Kidney epithelial cell (primary cell): ENCODE results near the gene ZNF568. TPM values are rescaled to one million over a fixed set of nuclear protein-coding genes. Genes with fewer than 3 reads are reported as not detected.
A peak's percentile ranks its signal among the peaks of the same experiment; 100 is the strongest.

Source experiments
- DNase-seq: peaks from one replicate; pipeline ENCODE4 v3.0.0-alpha.2; 2010; ENCODE audit warnings: low read depth
- H3K27me3 ChIP-seq: 2 replicates; pipeline ENCODE4 v1.6.0; 2011; ENCODE audit warnings: low read length; ENCODE audit not compliant: control insufficient read depth, insufficient read depth
- H3K36me3 ChIP-seq: 2 replicates; pipeline ENCODE4 v1.5.1; 2011; ENCODE audit warnings: low read length; ENCODE audit not compliant: control insufficient read depth, insufficient read depth
- H3K4me3 ChIP-seq: 2 replicates; pipeline ENCODE4 v1.5.1; 2011; ENCODE audit warnings: low read depth, mild to moderate bottlenecking, control low read depth, low read length
- total RNA-seq: library from RNA; depleted of rRNA; stranded (reverse); fragments of >200 nt; gene quantifications from 2 replicates; pipeline ENCODE4 v1.2.3, GENCODE V29; 2015
- TF ChIP-seq, protein P1 (sequence below): IDR thresholded peaks from 2 replicates; pipeline ENCODE4 v1.5.1; 2011; ENCODE audit warnings: mild to moderate bottlenecking, moderate library complexity, low read length, control low read depth, inconsistent platforms; ENCODE audit not compliant: insufficient read depth, poor library complexity, severe bottlenecking

Gene ZNF568
- total RNA-seq: 5.7 and 6.8 TPM in 2 replicates

DNA sequence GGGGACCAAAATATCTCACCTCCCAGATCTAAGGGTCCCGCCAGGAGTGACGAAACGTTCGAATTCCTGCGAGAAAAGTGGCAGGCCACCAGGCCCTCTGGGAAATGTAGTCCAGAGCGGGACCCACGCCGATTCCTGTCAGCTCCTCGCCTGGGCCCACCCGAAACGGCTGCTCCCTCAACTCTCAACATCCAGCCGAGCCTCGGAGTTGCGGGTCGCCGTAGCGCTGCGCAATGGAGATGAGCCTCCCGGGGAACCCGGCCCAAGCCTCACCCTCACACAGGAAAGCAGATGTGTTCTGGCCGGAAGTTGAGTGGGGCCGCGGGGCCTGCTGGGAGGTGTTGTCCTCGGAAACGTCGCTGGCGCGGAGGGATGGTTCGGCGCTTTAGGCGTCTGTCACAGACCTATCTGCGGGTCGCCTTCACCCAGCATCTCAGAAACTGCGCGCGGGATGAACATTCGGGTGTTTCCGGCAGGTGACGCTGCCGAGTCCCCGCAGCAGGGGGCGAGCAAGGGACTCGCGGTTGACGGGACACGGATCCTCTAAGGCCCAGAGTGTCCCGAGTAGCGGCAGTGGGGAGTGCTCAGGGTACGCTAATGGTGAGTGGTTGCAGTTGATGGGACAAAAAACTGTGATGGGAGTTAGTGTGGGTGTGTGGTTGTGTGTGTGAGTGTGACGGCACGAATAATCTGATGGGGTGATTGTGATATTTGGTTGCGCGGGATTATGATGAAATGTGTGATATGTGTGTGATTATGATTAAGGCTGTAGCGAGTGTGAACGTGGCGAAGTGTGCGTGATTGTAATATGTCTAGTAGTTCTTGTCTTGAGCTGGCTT, at the start of gene ZNF568, which contains the start of gene ZNF829:
Gene ZNF568, plus strand, starts transcription at position 341 of the 839 bp plus-strand sequence. CDS start 6,439 bp downstream, outside the sequence.
Gene ZNF829, minus strand, starts transcription at position 300 of the 839 bp plus-strand sequence. CDS start 1,124 bp downstream, outside the sequence.
- peak; percentile 53 for DNase-seq
- TF ChIP-seq, protein P1, sequence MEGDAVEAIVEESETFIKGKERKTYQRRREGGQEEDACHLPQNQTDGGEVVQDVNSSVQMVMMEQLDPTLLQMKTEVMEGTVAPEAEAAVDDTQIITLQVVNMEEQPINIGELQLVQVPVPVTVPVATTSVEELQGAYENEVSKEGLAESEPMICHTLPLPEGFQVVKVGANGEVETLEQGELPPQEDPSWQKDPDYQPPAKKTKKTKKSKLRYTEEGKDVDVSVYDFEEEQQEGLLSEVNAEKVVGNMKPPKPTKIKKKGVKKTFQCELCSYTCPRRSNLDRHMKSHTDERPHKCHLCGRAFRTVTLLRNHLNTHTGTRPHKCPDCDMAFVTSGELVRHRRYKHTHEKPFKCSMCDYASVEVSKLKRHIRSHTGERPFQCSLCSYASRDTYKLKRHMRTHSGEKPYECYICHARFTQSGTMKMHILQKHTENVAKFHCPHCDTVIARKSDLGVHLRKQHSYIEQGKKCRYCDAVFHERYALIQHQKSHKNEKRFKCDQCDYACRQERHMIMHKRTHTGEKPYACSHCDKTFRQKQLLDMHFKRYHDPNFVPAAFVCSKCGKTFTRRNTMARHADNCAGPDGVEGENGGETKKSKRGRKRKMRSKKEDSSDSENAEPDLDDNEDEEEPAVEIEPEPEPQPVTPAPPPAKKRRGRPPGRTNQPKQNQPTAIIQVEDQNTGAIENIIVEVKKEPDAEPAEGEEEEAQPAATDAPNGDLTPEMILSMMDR: peak; percentile 77
- Histone ChIP-seq H3K4me3 (peak within 1 kb of the TSS; percentile 87), H3K36me3 (no peaks in the 10 kb centered on the region), H3K27me3 (no peaks in the 10 kb centered on the region)

DNA sequence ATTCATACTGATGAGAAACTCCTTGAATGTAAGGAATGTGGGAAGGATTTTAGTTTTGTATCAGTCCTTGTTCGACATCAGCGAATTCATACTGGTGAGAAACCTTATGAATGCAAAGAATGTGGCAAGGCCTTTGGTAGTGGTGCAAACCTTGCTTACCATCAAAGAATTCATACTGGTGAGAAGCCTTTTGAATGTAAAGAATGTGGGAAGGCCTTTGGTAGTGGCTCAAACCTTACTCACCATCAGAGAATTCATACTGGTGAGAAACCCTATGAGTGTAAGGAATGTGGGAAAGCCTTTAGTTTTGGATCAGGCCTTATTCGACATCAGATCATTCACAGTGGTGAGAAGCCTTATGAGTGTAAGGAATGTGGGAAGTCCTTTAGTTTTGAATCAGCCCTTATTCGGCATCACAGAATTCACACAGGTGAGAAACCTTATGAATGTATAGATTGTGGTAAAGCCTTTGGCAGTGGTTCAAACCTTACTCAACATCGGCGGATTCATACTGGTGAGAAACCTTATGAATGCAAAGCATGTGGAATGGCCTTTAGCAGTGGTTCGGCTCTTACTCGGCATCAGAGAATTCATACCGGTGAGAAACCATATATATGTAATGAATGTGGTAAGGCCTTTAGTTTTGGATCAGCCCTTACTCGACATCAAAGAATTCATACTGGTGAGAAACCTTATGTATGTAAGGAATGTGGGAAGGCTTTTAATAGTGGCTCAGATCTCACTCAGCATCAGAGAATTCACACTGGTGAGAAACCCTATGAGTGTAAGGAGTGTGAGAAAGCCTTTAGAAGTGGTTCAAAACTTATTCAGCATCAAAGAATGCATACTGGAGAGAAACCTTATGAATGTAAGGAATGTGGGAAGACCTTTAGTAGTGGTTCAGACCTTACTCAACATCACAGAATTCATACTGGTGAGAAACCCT, 38.9 kb upstream of the ZNF568 start:
- H3K36me3 ChIP-seq: no peaks in the 10 kb centered on the region
- H3K4me3 ChIP-seq: no peak overlapping the region
- TF ChIP-seq, protein P1: no peak
- no peak for DNase-seq
- H3K27me3 ChIP-seq: no peaks in the 10 kb centered on the region

DNA sequence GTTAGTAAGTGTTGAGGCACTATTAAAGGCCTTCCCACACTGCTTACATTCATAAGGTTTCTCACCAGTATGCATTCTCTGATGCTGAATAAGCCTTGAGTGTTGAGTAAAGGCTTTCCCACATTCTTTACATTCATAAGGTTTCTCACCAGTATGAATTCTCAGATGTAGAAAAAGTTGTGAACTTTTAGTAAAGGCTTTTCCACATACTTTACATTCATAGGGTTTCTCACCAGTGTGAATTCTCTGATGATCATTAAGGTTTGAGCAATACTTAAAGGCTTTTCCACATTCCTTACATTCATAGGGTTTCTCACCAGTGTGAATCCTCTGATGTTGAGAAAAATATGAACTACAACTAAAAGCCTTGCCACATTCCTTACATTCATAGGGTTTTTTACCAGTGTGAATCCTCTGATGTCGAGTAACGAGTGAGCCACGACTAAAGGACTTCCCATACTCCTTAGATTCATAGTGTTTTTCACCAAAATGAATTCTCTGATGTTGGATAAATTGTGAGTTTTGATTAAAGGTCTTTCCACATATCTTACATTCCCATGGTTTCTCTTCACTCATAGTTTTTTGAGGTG, 24.3 kb upstream of the ZNF568 start:
- Histone ChIP-seq H3K27me3 (no peaks in the 10 kb centered on the region), H3K4me3 (no peak overlapping the region), H3K36me3 (peaks cover 1% of the 10 kb centered on the region)
- DNase-seq: no peak
- TF ChIP-seq, protein P1: no peak

DNA sequence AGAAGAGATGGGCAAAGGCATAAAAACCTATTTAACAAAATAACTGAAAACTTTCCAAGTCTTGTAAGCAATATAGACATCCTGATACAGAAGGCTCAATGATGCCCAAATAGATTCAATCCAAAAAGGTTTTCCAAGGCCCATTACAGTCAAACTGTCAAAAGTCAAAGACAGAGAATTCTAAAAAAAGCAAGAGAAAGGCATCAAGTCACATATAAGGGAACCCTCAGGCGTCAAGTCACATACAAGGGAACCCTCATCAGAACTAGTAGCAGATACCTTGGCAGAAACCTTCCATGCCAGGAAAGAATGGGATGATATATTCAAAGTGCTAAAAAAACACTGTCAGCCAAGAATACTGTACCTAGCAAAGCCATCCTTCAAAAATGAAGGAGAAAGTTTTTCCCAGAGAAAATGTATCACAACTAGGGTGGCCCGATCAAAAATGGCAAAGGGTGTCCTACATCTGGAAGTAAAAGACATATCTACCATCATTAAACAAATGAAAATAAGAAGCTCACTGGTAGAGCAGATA, 21.2 kb upstream of the ZNF568 start:
- no peak for DNase-seq
- Histone ChIP-seq H3K4me3 (no peak overlapping the region), H3K27me3 (no peaks in the 10 kb centered on the region), H3K36me3 (peaks cover 1% of the 10 kb centered on the region)
- TF ChIP-seq, protein P1: no peak

DNA sequence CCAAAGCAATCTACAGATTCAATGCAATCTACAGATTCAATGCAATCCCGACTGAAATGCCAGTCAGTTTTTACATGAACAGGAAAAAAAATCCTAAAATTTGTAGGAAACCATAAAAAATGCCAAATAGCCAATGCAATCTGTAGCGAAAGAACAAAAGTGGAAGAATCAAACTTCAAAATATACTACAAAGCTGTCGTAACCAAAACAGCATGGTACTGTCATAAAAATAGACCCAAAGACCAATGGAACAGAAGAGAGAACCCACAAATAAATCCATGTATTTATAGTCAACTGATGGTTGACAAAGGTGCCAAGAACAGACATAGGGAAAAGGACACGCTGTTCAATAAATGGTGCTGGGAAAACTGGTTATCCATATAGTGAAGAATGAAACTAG, 17.7 kb upstream of the ZNF568 start:
- TF ChIP-seq, protein P1: no peak

More for the DNA sequence above, 17.7 kb upstream of the ZNF568 start:
- H3K27me3 ChIP-seq: no peaks in the 10 kb centered on the region
- H3K36me3 ChIP-seq: no peaks in the 10 kb centered on the region
- DNase-seq: no peak
- no peak overlapping the region for H3K4me3 ChIP-seq
